Measurements from ENCODE around the gene FKBP1A. TPM values are rescaled to one million over a fixed set of nuclear protein-coding genes. Genes with fewer than 3 reads are reported as not detected.

The FKBP1A gene
- total and polyA plus RNA-seq, 2 donors (not counting 3 experiments of a cell fraction or from before 2014, with no cell fraction given), result 968 to 1,972 TPM

GRCh38 chr20:1426231-1426849 lies 33.5 kb upstream of the FKBP1A start:
- no peak for DNase-seq (ENCODE audit: low read depth, low spot score)
- no peaks in the 10 kb centered on the region for H3K4me1 ChIP-seq (ENCODE audit: control insufficient read depth, extremely low read depth, insufficient read depth, low read length)
- FAIRE-seq, result no peak
- CTCF ChIA-PET, result interaction anchor here (0.7 to 2.0 kb wide), 6 partner anchors 8 to 37 kb away, joined by 3 to 7 read pairs (median 5); no protein-coding TSS in a partner anchor
- H3K27ac ChIP-seq (ENCODE audit: insufficient read depth, low read depth, low read length), result no peak overlapping the region
- H3K27me3 ChIP-seq (ENCODE audit: control insufficient read depth in 2 of 2, insufficient read depth in 2 of 2, low read length in 2 of 2), result no peaks in the 10 kb centered on the region
- no TSS peak for BruUV-seq (replicated peaks)
- no peak overlapping the region for H2AFZ ChIP-seq (ENCODE audit: low read depth, low read length)
- dilution Hi-C loops (cut with MboI; ENCODE audit: extremely low pct_ligation_motif_present, low sequenced_read_pairs), result loop anchor here (25.0 kb wide), 1 partner anchor 114 kb away; no protein-coding TSS in a partner anchor
- intact Hi-C loops (cut with micrococcal nuclease), result no loop called here
- no peaks in the 10 kb centered on the region for H4K20me1 ChIP-seq (replicated peaks; ENCODE audit: control insufficient read depth, extremely low read depth, insufficient read depth, low read length)
- TF ChIP-seq MAX (IDR thresholded peaks at IDR 0.05; ENCODE audit: insufficient read depth, insufficient read length), result no peak
- no peak for TF ChIP-seq POLR2AphosphoS5 (IDR thresholded peaks at IDR 0.05; ENCODE audit: insufficient read depth, low read depth, low read length)
- TF ChIP-seq CTCF (IDR thresholded peaks at IDR 0.05; ENCODE audit: extremely low read depth in 1 of 2, insufficient read depth in 1 of 2, low read depth in 1 of 2, low read length in 2 of 2), result no peak
- no peak for TF ChIP-seq EZH2 (IDR thresholded peaks at IDR 0.05; ENCODE audit: borderline replicate concordance, low read depth, low read length, severe bottlenecking)
- no peak for TF ChIP-seq GATA2 (IDR thresholded peaks at IDR 0.05; ENCODE audit: insufficient read depth, insufficient read length, low read depth, low read length)
- no peak for TF ChIP-seq POLR2A (IDR thresholded peaks at IDR 0.05; ENCODE audit: low read depth, low read length)
- no peak for TF ChIP-seq MYC (IDR thresholded peaks at IDR 0.05; ENCODE audit: low read depth, low read length)
- TF ChIP-seq JUN (IDR thresholded peaks at IDR 0.05; ENCODE audit: borderline replicate concordance, insufficient read depth, insufficient read length, low read depth), result no peak
- TF ChIP-seq FOS (IDR thresholded peaks at IDR 0.05; ENCODE audit: borderline replicate concordance, insufficient read depth, low read length), result no peak
- no peaks in the 10 kb centered on the region for H3K9me3 ChIP-seq (replicated peaks; ENCODE audit: control insufficient read depth, insufficient read depth, low read length)
- no peaks in the 10 kb centered on the region for H3K9me1 ChIP-seq (replicated peaks; ENCODE audit: control insufficient read depth, extremely low read depth, insufficient read depth, low read length)
- POLR2A ChIA-PET, result no interaction called here
- H3K79me2 ChIP-seq (ENCODE audit: control insufficient read depth, insufficient read depth, low read length), result no peaks in the 10 kb centered on the region
- H3K36me3 ChIP-seq (ENCODE audit: control insufficient read depth in 2 of 2, extremely low read depth in 1 of 2, insufficient read depth in 2 of 2, low read length in 2 of 2), result no peaks in the 10 kb centered on the region
- H3K4me3 ChIP-seq (replicated peaks in 1 of 3; ENCODE audit: insufficient read depth in 1 of 3, low read depth in 1 of 3, low read length in 3 of 3), result no peak overlapping the region
- no peak overlapping the region for H3K4me2 ChIP-seq (ENCODE audit: insufficient read depth, low read length)
- H3K9ac ChIP-seq (replicated peaks; ENCODE audit: extremely low read depth, insufficient read depth, low read length), result no peak overlapping the region

All from endothelial cell of umbilical vein (primary cell).